ENCODE results near the gene KIZ.
A peak's percentile ranks its signal among the peaks of the same experiment; 100 is the strongest.

Gene KIZ

DNA sequence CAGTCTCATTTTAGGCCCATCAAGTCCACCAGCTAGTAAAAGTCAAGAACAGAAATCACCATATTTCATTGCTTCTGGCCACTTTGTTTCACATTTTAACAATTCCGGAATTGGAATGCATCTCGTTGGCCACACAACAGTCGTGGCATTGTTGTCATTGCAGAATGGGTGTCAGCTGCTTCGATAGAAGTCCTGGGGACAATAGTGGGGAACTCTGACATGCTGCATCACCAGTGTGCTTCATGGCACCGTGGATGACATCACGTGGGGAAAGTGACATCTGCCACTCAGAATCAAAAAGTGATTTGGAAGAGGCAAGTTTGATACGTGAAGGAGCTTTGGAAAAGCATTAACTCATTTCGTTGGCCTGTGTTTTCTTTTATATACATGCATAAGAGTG lies 133.5 kb downstream of the KIZ start:
- H4K91ac ChIP-seq (ENCODE audit: low read depth, low read length), result no peak overlapping the region
- no peak overlapping the region for H3K23ac ChIP-seq (ENCODE audit: low read length)
- H3K18ac ChIP-seq (ENCODE audit: low read length), result no peak overlapping the region
- no peaks in the 10 kb centered on the region for H3K27me3 ChIP-seq (ENCODE audit: insufficient read depth, low read length)
- H3K4me3 ChIP-seq (ENCODE audit: low read depth, low read length), result no peak overlapping the region
- H2AK5ac ChIP-seq (ENCODE audit: low read length), result no peak overlapping the region
- H2AFZ ChIP-seq (ENCODE audit: insufficient read depth, low read length, poor library complexity), result no peak overlapping the region
- no peak for DNase-seq
- no CpG with 5 or more reads among the region's 8 CpGs for WGBS (ENCODE audit: extremely low coverage, insufficient coverage, insufficient read length)
- H3K79me1 ChIP-seq (ENCODE audit: low read length), result no peaks in the 10 kb centered on the region
- H4K8ac ChIP-seq (ENCODE audit: low read depth, low read length), result no peak overlapping the region
- no peak overlapping the region for H3K27ac ChIP-seq (ENCODE audit: low read depth, low read length)
- H4K12ac ChIP-seq (ENCODE audit: low read depth, low read length), result no peak overlapping the region
- H2BK120ac ChIP-seq (ENCODE audit: insufficient read depth, low read length, poor library complexity), result no peak overlapping the region
- no peaks in the 10 kb centered on the region for H3K36me3 ChIP-seq (ENCODE audit: control insufficient read depth in 1 of 2, insufficient read depth in 2 of 2, low read length in 2 of 2)
- H2BK5ac ChIP-seq (ENCODE audit: low read depth, low read length, poor library complexity), result no peak overlapping the region
- no peak overlapping the region for H3K4me2 ChIP-seq (ENCODE audit: low read length)
- H3K4me1 ChIP-seq (ENCODE audit: control insufficient read depth in 1 of 2, insufficient read depth in 2 of 2, low read length in 2 of 2), result no peaks in the 10 kb centered on the region
- no peak overlapping the region for H3K4ac ChIP-seq (ENCODE audit: low read depth, low read length)
- H3K14ac ChIP-seq (ENCODE audit: low read length), result no peak overlapping the region
- no peak overlapping the region for H2BK12ac ChIP-seq (ENCODE audit: low read length)
- H3K9me3 ChIP-seq (ENCODE audit: insufficient read depth, low read depth, low read length), result peaks cover 2% of the 10 kb centered on the region
- H3K9ac ChIP-seq (ENCODE audit: low read length), result no peak overlapping the region
- no peaks in the 10 kb centered on the region for H3K79me2 ChIP-seq (ENCODE audit: control insufficient read depth, insufficient read depth, low read length, poor library complexity)

GRCh38 chr20:21262812-21263211 lies 136.9 kb downstream of the KIZ start:
- Histone ChIP-seq H3K27me3 (ENCODE audit: insufficient read depth, low read length) (no peaks in the 10 kb centered on the region), H2BK12ac (ENCODE audit: low read length) (no peak overlapping the region), H4K91ac (ENCODE audit: low read depth, low read length) (no peak overlapping the region), H3K79me2 (ENCODE audit: control insufficient read depth, insufficient read depth, low read length, poor library complexity) (no peaks in the 10 kb centered on the region), H3K4me3 (ENCODE audit: low read depth, low read length) (no peak overlapping the region), H4K12ac (ENCODE audit: low read depth, low read length) (no peak overlapping the region), H3K4me2 (ENCODE audit: low read length) (no peak overlapping the region), H2BK120ac (ENCODE audit: insufficient read depth, low read length, poor library complexity) (no peak overlapping the region), H2AFZ (ENCODE audit: insufficient read depth, low read length, poor library complexity) (no peak overlapping the region), H3K18ac (ENCODE audit: low read length) (no peak overlapping the region), H3K4ac (ENCODE audit: low read depth, low read length) (no peak overlapping the region), H3K79me1 (ENCODE audit: low read length) (no peaks in the 10 kb centered on the region), H3K4me1 (ENCODE audit: control insufficient read depth in 1 of 2, insufficient read depth in 2 of 2, low read length in 2 of 2) (no peaks in the 10 kb centered on the region), H3K14ac (ENCODE audit: low read length) (no peak overlapping the region), H3K36me3 (ENCODE audit: control insufficient read depth in 1 of 2, insufficient read depth in 2 of 2, low read length in 2 of 2) (no peaks in the 10 kb centered on the region), H2BK5ac (ENCODE audit: low read depth, low read length, poor library complexity) (no peak overlapping the region), H3K27ac (ENCODE audit: low read depth, low read length) (no peak overlapping the region), H3K9ac (ENCODE audit: low read length) (no peak overlapping the region), H3K23ac (ENCODE audit: low read length) (no peak overlapping the region), H3K9me3 (ENCODE audit: insufficient read depth, low read depth, low read length) (peaks cover 8% of the 10 kb centered on the region), H2AK5ac (ENCODE audit: low read length) (no peak overlapping the region), H4K8ac (ENCODE audit: low read depth, low read length) (no peak overlapping the region)
- no CpG with 5 or more reads among the region's 2 CpGs for WGBS (ENCODE audit: extremely low coverage, insufficient coverage, insufficient read length)
- DNase-seq, result no peak

DNA sequence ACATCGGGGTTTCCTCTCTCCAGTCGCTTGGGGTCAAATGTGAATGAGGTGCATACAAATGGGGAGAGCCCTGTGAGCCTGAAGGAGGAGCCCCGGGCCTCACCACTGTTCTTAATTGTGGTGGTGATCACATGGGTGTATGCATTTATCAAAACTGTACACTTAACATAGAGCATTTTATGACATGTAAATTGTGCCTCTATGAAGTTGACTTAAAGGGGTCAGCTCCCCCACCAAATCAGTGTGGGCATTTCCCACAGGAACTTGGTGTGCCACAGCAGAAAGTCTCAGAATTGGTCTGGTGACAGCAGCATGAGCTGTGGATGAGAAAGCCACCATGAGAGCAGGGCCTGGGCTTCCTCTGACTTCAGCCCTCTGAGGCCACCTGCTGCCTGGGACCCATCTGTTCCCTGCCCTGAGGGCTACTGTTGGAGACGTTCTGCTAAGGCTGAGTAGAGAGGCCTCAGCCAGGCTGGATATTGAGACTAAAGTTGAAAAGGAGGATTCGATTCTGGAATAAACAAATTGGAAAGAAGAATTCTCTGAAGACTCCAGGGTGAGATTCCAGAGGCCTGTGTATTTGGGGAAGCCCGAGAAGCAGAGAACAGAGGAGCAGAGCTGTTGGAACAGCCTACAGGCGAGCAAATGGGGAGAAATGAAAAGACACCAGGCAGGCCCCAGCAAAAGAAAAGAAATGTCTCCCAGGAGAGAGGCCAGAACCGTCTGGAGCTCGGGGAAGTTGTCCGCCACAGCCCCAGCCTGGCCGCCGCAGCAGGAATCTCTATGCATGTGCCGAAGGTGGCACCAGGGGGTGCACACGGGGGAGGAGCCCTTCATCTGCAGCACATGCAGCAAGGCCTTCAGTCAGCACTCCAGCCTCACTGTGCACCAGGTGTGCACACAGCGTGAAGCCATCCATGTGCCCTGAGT lies 139.6 kb downstream of the KIZ start:
- no peak overlapping the region for H2AFZ ChIP-seq (ENCODE audit: insufficient read depth, low read length, poor library complexity)
- H3K9me3 ChIP-seq (ENCODE audit: insufficient read depth, low read depth, low read length), result peaks cover 8% of the 10 kb centered on the region
- H3K4ac ChIP-seq (ENCODE audit: low read depth, low read length), result no peak overlapping the region
- no peak overlapping the region for H4K91ac ChIP-seq (ENCODE audit: low read depth, low read length)
- H3K4me1 ChIP-seq (ENCODE audit: control insufficient read depth in 1 of 2, insufficient read depth in 2 of 2, low read length in 2 of 2), result no peaks in the 10 kb centered on the region
- no peak overlapping the region for H4K8ac ChIP-seq (ENCODE audit: low read depth, low read length)
- no peak overlapping the region for H2BK12ac ChIP-seq (ENCODE audit: low read length)
- no CpG with 5 or more reads among the region's 15 CpGs for WGBS (ENCODE audit: extremely low coverage, insufficient coverage, insufficient read length)
- H3K79me2 ChIP-seq (ENCODE audit: control insufficient read depth, insufficient read depth, low read length, poor library complexity), result no peaks in the 10 kb centered on the region
- no peak for DNase-seq
- no peaks in the 10 kb centered on the region for H3K79me1 ChIP-seq (ENCODE audit: low read length)
- H3K27ac ChIP-seq (ENCODE audit: low read depth, low read length), result no peak overlapping the region
- H2BK5ac ChIP-seq (ENCODE audit: low read depth, low read length, poor library complexity), result no peak overlapping the region
- no peak overlapping the region for H3K4me2 ChIP-seq (ENCODE audit: low read length)
- no peak overlapping the region for H3K9ac ChIP-seq (ENCODE audit: low read length)
- no peaks in the 10 kb centered on the region for H3K27me3 ChIP-seq (ENCODE audit: insufficient read depth, low read length)
- no peaks in the 10 kb centered on the region for H3K36me3 ChIP-seq (ENCODE audit: control insufficient read depth in 1 of 2, insufficient read depth in 2 of 2, low read length in 2 of 2)
- H3K23ac ChIP-seq (ENCODE audit: low read length), result peak overlapping the region; percentile 17
- no peak overlapping the region for H2AK5ac ChIP-seq (ENCODE audit: low read length)
- no peak overlapping the region for H3K14ac ChIP-seq (ENCODE audit: low read length)
- H2BK120ac ChIP-seq (ENCODE audit: insufficient read depth, low read length, poor library complexity), result no peak overlapping the region
- H4K12ac ChIP-seq (ENCODE audit: low read depth, low read length), result no peak overlapping the region
- no peak overlapping the region for H3K18ac ChIP-seq (ENCODE audit: low read length)
- no peak overlapping the region for H3K4me3 ChIP-seq (ENCODE audit: low read depth, low read length)

GRCh38 chr20:21266191-21266536 lies 140.3 kb downstream of the KIZ start:
- Histone ChIP-seq H3K79me2 (ENCODE audit: control insufficient read depth, insufficient read depth, low read length, poor library complexity) (no peaks in the 10 kb centered on the region), H3K27ac (ENCODE audit: low read depth, low read length) (no peak overlapping the region), H4K12ac (ENCODE audit: low read depth, low read length) (no peak overlapping the region), H3K23ac (ENCODE audit: low read length) (no peak overlapping the region), H3K4me3 (ENCODE audit: low read depth, low read length) (no peak overlapping the region), H3K36me3 (ENCODE audit: control insufficient read depth in 1 of 2, insufficient read depth in 2 of 2, low read length in 2 of 2) (no peaks in the 10 kb centered on the region), H4K91ac (ENCODE audit: low read depth, low read length) (no peak overlapping the region), H3K14ac (ENCODE audit: low read length) (no peak overlapping the region), H2AFZ (ENCODE audit: insufficient read depth, low read length, poor library complexity) (no peak overlapping the region), H3K27me3 (ENCODE audit: insufficient read depth, low read length) (no peaks in the 10 kb centered on the region), H2BK12ac (ENCODE audit: low read length) (no peak overlapping the region), H2BK5ac (ENCODE audit: low read depth, low read length, poor library complexity) (no peak overlapping the region), H2AK5ac (ENCODE audit: low read length) (no peak overlapping the region), H3K9ac (ENCODE audit: low read length) (no peak overlapping the region), H3K4me2 (ENCODE audit: low read length) (no peak overlapping the region), H4K8ac (ENCODE audit: low read depth, low read length) (no peak overlapping the region), H3K4me1 (ENCODE audit: control insufficient read depth in 1 of 2, insufficient read depth in 2 of 2, low read length in 2 of 2) (no peaks in the 10 kb centered on the region), H3K18ac (ENCODE audit: low read length) (no peak overlapping the region), H3K79me1 (ENCODE audit: low read length) (no peaks in the 10 kb centered on the region), H2BK120ac (ENCODE audit: insufficient read depth, low read length, poor library complexity) (no peak overlapping the region), H3K4ac (ENCODE audit: low read depth, low read length) (no peak overlapping the region), H3K9me3 (ENCODE audit: insufficient read depth, low read depth, low read length) (peaks cover 8% of the 10 kb centered on the region)
- no CpG with 5 or more reads among the region's 5 CpGs for WGBS (ENCODE audit: extremely low coverage, insufficient coverage, insufficient read length)
- DNase-seq, result no peak
